ENCODE data around the gene CYP17A1.
"Not testable (repeated sequence)": the region's sequence is repeated elsewhere in the genome, so short reads cannot be mapped to it uniquely, and the experiment has no call there.

The CYP17A1 gene

GRCh38 chr10:102869258-102870198 lies 32.3 kb upstream of the CYP17A1 start, which contains the start of gene AS3MT:
Gene AS3MT (plus strand): TSS chr10:102869470. CDS start chr10:102869593, 123 bp downstream.
- TF ChIP-seq CTCF (IDR thresholded peaks at IDR 0.05; ENCODE audit: extremely low read depth, missing control alignments): no peak
- DNase-seq (ENCODE audit: low spot score): peak; percentile 62

GRCh38 chr10:102868911-102869257 lies 31.7 kb upstream of the CYP17A1 start:
- DNase-seq (ENCODE audit: low spot score): peak; percentile 9

GRCh38 chr10:102865620-102866019 lies 28.4 kb upstream of the CYP17A1 start:
- no peak for TF ChIP-seq CTCF (IDR thresholded peaks at IDR 0.05; ENCODE audit: extremely low read depth, missing control alignments)
- DNase-seq (ENCODE audit: low spot score): no peak

More at GRCh38 chr10:102868911-102869257, 31.7 kb upstream of the CYP17A1 start:
- no peak for TF ChIP-seq CTCF (IDR thresholded peaks at IDR 0.05; ENCODE audit: extremely low read depth, missing control alignments)

GRCh38 chr10:102863660-102864059 lies 26.4 kb upstream of the CYP17A1 start:
- DNase-seq (ENCODE audit: low spot score): no peak

GRCh38 chr10:102859911-102860310 lies 22.7 kb upstream of the CYP17A1 start:
- TF ChIP-seq CTCF (IDR thresholded peaks at IDR 0.05; ENCODE audit: extremely low read depth, missing control alignments): no peak
- DNase-seq (ENCODE audit: low spot score): no peak

More at GRCh38 chr10:102863660-102864059, 26.4 kb upstream of the CYP17A1 start:
- TF ChIP-seq CTCF (IDR thresholded peaks at IDR 0.05; ENCODE audit: extremely low read depth, missing control alignments): no peak

- TF ChIP-seq CTCF (IDR thresholded peaks at IDR 0.05; ENCODE audit: extremely low read depth, missing control alignments): no peak
- DNase-seq (ENCODE audit: low spot score): no peak
Measured at GRCh38 chr10:102856758-102857424, 19.7 kb upstream of the CYP17A1 start.

- DNase-seq (ENCODE audit: low spot score): not testable (repeated sequence)
Measured at GRCh38 chr10:102855731-102856436, 18.7 kb upstream of the CYP17A1 start.

- not testable (repeated sequence) for DNase-seq (ENCODE audit: low spot score)
Measured at GRCh38 chr10:102853237-102853636, 16.0 kb upstream of the CYP17A1 start.

Data from GM20000 (cell line).